HepG2 (cell line): ENCODE results near the gene SFTA2. TPM values are rescaled to one million over a fixed set of nuclear protein-coding genes. Genes with fewer than 3 reads are reported as not detected.

Source experiments
- HNRNPH1 ChIP-seq: fragments of 200-400 bp; formaldehyde crosslinking; optimal IDR thresholded peaks from 2 replicates; pipeline ENCODE3; 2017; ENCODE audit warnings: mild to moderate bottlenecking, low read depth, low read length
- KDM1A ChIP-seq: IDR thresholded peaks from 2 replicates; pipeline ENCODE4 v1.6.1; 2016; ENCODE audit warnings: missing compliant biosample characterization
- MEIS1 ChIP-seq: sonication (generic); formaldehyde crosslinking; IDR thresholded peaks from 2 replicates; pipeline ENCODE4 v1.9.0; 2021; ENCODE audit warnings: mild to moderate bottlenecking, missing genetic modification reagents, moderate library complexity, borderline replicate concordance
- RORA ChIP-seq: sonication (generic); formaldehyde crosslinking; IDR thresholded peaks from 2 replicates; pipeline ENCODE4 v1.5.0; 2020; ENCODE audit warnings: mild to moderate bottlenecking, missing genetic modification reagents, moderate library complexity
- SAP130 ChIP-seq: IDR thresholded peaks from 2 replicates; pipeline ENCODE4 v1.6.1; 2016; ENCODE audit warnings: low read depth
- SNRNP70 ChIP-seq: fragments of 200-400 bp; formaldehyde crosslinking; IDR thresholded peaks from 2 replicates; pipeline ENCODE4 v1.6.1; 2017; ENCODE audit warnings: mild to moderate bottlenecking, low read depth, low read length, moderate library complexity
- STAT5B ChIP-seq: sonication (generic); formaldehyde crosslinking; IDR thresholded peaks from 2 replicates; pipeline ENCODE4 v1.4.0; 2020; ENCODE audit warnings: missing genetic modification reagents
- ZFP36L2 ChIP-seq: sonication (generic); formaldehyde crosslinking; IDR thresholded peaks from 2 replicates; pipeline ENCODE4 v1.4.0; 2020; ENCODE audit warnings: missing genetic modification reagents
- ZNF225 ChIP-seq: sonication (generic); formaldehyde crosslinking; IDR thresholded peaks from 2 replicates; pipeline ENCODE4 v1.4.0; 2020; ENCODE audit warnings: mild to moderate bottlenecking, missing genetic modification reagents
- ZNF879 ChIP-seq: sonication (generic); formaldehyde crosslinking; IDR thresholded peaks from 2 replicates; pipeline ENCODE4 v1.8.1; 2023; ENCODE audit warnings: missing genetic modification reagents
- polyA plus RNA-seq, 8 experiments: library from polyadenylated mRNA; depleted of rRNA in 3 of 8; stranded (reverse) in 7 of 8; unstranded in 1 of 8; fragments of >200 nt; fragmentation: Illumina TruSeq in 4 of 8; extraction: Trizol in 4 of 8; gene quantifications; 2 replicates each; pipeline versions ENCODE4 v1.2.1 to v1.2.3, GENCODE V29; 2011 to 2016; ENCODE audit warnings: low read depth in 4 of 8, missing spikeins in 1 of 8, mixed read lengths in 1 of 8; ENCODE audit not compliant: insufficient read depth in 1 of 8
- total RNA-seq, 5 experiments: library from RNA; depleted of rRNA; stranded (reverse); fragments of >200 nt; fragmentation: Illumina TruSeq; extraction: Trizol; gene quantifications; 2 replicates each; pipeline ENCODE4 v1.2.3, GENCODE V29; 2016; ENCODE audit warnings: low read depth in 1 of 5
- TF ChIP-seq, protein P1 (sequence below): conservative IDR thresholded peaks from 2 replicates; pipeline ENCODE4 v1.6.1; 2018; ENCODE audit warnings: missing genetic modification reagents
- TF ChIP-seq, protein P2 (sequence below), 2 experiments: sonication (generic) in 1 of 2; formaldehyde crosslinking in 1 of 2; IDR thresholded peaks; 2 replicates each; pipeline versions ENCODE4 v1.4.0 to v1.6.1; 2016 to 2020; ENCODE audit warnings: borderline replicate concordance in 1 of 2, low read depth in 1 of 2, mild to moderate bottlenecking in 1 of 2, missing genetic modification reagents in 1 of 2
- TF ChIP-seq, protein P3 (sequence below): sonication (generic); formaldehyde crosslinking; IDR thresholded peaks from 2 replicates; pipeline ENCODE4 v1.4.0; 2020; ENCODE audit warnings: missing genetic modification reagents, borderline replicate concordance
- TF ChIP-seq, protein P4 (sequence below): sonication (generic); formaldehyde crosslinking; IDR thresholded peaks from 2 replicates; pipeline ENCODE4 v1.5.1; 2020; ENCODE audit warnings: missing genetic modification reagents, mild to moderate bottlenecking, borderline replicate concordance

The SFTA2 gene
- total and polyA plus RNA-seq, 2 of the 13 experiments (the other 11 are each of a cell fraction or from before 2014, with no cell fraction given), result not detected

DNA sequence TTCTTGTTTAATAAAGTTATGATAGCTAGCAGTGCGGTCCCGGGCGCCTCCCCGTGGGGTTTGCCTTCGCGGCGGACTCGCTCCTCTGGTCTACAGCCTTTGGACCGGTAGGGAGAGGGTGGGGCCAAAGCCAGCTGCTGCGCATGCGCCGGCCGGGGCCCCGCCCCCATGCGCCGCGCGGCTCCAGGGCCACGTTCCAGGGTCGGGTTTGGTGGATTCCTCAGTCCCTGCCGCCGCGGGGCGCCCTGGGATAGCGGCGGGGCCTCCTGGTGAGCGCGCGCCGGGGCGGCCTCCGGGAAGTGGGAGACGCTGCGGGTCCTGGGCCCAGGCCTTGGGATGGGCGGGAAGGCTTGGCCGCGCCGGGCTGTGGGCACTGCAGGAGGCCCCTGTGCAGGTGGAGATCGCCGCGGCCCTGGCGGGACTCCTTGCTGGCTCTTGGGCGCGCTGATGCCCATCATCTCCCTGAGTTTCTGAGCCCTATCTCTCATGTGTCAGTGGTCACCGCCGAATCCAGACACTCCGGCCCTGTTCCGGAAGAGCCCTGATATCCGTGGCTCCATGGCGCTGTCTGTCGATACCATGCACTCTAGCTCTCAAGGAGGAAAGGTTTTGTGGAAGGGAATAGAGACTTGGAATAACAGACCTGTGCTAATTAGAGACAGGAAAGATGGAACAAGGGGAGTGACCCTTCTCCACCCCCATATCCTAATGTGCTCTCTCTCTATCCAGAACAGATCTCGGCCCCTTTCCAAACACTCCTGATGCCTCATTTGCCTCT, 17.7 kb downstream of the SFTA2 start, which contains the start of gene VARS2 (continued):
- TF ChIP-seq HNRNPH1, result peak; percentile 27
- peak; percentile 63; the same call in 1 of the 2 replicates for TF ChIP-seq ZNF225 (CRISPR knock-in tag)
- TF ChIP-seq, protein P1, sequence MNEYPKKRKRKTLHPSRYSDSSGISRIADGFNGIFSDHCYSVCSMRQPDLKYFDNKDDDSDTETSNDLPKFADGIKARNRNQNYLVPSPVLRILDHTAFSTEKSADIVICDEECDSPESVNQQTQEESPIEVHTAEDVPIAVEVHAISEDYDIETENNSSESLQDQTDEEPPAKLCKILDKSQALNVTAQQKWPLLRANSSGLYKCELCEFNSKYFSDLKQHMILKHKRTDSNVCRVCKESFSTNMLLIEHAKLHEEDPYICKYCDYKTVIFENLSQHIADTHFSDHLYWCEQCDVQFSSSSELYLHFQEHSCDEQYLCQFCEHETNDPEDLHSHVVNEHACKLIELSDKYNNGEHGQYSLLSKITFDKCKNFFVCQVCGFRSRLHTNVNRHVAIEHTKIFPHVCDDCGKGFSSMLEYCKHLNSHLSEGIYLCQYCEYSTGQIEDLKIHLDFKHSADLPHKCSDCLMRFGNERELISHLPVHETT (CRISPR knock-in tag), result peak; percentile 87
- no peak for TF ChIP-seq SNRNP70
- TF ChIP-seq, protein P2, sequence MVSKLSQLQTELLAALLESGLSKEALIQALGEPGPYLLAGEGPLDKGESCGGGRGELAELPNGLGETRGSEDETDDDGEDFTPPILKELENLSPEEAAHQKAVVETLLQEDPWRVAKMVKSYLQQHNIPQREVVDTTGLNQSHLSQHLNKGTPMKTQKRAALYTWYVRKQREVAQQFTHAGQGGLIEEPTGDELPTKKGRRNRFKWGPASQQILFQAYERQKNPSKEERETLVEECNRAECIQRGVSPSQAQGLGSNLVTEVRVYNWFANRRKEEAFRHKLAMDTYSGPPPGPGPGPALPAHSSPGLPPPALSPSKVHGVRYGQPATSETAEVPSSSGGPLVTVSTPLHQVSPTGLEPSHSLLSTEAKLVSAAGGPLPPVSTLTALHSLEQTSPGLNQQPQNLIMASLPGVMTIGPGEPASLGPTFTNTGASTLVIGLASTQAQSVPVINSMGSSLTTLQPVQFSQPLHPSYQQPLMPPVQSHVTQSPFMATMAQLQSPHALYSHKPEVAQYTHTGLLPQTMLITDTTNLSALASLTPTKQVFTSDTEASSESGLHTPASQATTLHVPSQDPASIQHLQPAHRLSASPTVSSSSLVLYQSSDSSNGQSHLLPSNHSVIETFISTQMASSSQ (IDR thresholded peaks at IDR 0.05; ENCODE audit: low read depth), result no peak
- TF ChIP-seq, protein P2 (CRISPR knock-in tag; IDR thresholded peaks at IDR 0.05; ENCODE audit: borderline replicate concordance), result peak; percentile 83; the same call in 1 of the 2 replicates
- TF ChIP-seq, protein P3, sequence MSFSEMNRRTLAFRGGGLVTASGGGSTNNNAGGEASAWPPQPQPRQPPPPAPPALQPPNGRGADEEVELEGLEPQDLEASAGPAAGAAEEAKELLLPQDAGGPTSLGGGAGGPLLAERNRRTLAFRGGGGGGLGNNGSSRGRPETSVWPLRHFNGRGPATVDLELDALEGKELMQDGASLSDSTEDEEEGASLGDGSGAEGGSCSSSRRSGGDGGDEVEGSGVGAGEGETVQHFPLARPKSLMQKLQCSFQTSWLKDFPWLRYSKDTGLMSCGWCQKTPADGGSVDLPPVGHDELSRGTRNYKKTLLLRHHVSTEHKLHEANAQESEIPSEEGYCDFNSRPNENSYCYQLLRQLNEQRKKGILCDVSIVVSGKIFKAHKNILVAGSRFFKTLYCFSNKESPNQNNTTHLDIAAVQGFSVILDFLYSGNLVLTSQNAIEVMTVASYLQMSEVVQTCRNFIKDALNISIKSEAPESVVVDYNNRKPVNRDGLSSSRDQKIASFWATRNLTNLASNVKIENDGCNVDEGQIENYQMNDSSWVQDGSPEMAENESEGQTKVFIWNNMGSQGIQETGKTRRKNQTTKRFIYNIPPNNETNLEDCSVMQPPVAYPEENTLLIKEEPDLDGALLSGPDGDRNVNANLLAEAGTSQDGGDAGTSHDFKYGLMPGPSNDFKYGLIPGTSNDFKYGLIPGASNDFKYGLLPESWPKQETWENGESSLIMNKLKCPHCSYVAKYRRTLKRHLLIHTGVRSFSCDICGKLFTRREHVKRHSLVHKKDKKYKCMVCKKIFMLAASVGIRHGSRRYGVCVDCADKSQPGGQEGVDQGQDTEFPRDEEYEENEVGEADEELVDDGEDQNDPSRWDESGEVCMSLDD (CRISPR knock-in tag), result peak; percentile 87; the same call in 1 of the 2 replicates
- peak; percentile 32; the same call in 1 of the 2 replicates for TF ChIP-seq ZNF879 (CRISPR knock-in tag)
- TF ChIP-seq STAT5B (CRISPR knock-in tag), result peak; percentile 85; the same call in 1 of the 2 replicates
- peak; percentile 55; the same call in 1 of the 2 replicates for TF ChIP-seq ZFP36L2 (CRISPR knock-in tag)
- TF ChIP-seq SAP130, result peak; percentile 96
- no peak for TF ChIP-seq KDM1A
- 0 out of 2 replicates have a peak, but pooled peaks have one; percentile 61 for TF ChIP-seq MEIS1 (CRISPR knock-in tag)
- TF ChIP-seq RORA, result no peak
- TF ChIP-seq, protein P4, sequence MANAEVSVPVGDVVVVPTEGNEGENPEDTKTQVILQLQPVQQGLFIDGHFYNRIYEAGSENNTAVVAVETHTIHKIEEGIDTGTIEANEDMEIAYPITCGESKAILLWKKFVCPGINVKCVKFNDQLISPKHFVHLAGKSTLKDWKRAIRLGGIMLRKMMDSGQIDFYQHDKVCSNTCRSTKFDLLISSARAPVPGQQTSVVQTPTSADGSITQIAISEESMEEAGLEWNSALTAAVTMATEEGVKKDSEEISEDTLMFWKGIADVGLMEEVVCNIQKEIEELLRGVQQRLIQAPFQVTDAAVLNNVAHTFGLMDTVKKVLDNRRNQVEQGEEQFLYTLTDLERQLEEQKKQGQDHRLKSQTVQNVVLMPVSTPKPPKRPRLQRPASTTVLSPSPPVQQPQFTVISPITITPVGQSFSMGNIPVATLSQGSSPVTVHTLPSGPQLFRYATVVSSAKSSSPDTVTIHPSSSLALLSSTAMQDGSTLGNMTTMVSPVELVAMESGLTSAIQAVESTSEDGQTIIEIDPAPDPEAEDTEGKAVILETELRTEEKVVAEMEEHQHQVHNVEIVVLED (CRISPR knock-in tag), result peak; percentile 83
